H1 (cell line): ENCODE data around the gene UNC79. TPM values are rescaled to one million over a fixed set of nuclear protein-coding genes. Genes with fewer than 3 reads are reported as not detected.

Source experiments
- polyA plus RNA-seq, 7 experiments: library from polyadenylated mRNA; depleted of rRNA in 3 of 7; stranded (reverse) in 5 of 7; unstranded in 2 of 7; fragments of >200 nt in 5 of 7; fragments of 200-250 nt in 2 of 7; gene quantifications; 1 replicate in 5 of 7; 2 replicates in 1 of 7; 4 replicates in 1 of 7; pipeline versions ENCODE4 v1.2.1 to v1.2.3, GENCODE V29; 2011 to 2013; ENCODE audit warnings: missing spikeins in 2 of 7, mixed read lengths in 2 of 7
- total RNA-seq: library from RNA; stranded (reverse); fragmentation: NEBNext Ultra II Directional; extraction: Animal tissue kit (Norgen Biotek cat#: 25700); gene quantifications from 2 replicates; pipeline ENCODE4 v1.2.1, GENCODE V29; 2021
- TF ChIP-seq, protein P1 (sequence below), 3 experiments: IDR thresholded peaks; 1 replicate in 2 of 3; 2 replicates in 1 of 3; pipeline versions ENCODE4 v1.5.1 to v1.6.1; 2011; ENCODE audit warnings: low read length in 3 of 3, mild to moderate bottlenecking in 3 of 3, inconsistent platforms in 2 of 3, low read depth in 1 of 3, moderate library complexity in 1 of 3; ENCODE audit not compliant: insufficient read depth in 1 of 3; ENCODE audit errors: control extremely low read depth in 1 of 3

UNC79 gene
- total and polyA plus RNA-seq, 2 of the 8 experiments (the other 6 are each of a cell fraction or from before 2014, with no cell fraction given) = 1.8 to 2.3 TPM

DNA sequence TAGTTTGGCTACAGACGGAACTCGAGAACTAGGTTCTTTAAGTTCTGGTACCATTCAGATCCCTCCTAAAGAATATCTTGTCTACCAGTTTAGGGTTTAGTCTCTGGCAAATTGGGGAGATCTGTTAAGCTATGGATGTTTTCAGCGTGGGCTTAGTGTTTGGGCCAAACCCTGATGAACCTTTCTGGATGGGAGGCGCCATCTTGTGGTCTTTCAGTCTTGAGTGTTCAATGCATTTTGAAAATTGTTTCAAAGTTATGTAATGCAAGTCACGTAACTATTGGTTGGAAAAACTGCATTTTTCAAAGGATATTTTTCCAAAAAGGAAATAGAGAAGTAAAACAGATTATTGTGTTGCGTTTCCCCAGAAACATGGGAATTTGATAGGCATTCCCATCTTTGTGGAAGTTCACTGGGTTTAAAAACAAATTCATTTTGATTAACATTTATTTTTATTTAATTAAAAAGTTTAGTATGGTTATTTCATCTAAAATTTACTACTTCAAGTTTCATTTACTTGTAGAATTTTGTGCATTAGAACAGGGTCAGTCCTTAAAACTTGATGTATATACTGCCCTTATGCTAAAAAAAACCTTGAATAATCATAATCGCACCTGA lies 188.5 kb downstream of the UNC79 start (continued):
- TF ChIP-seq, protein P1, sequence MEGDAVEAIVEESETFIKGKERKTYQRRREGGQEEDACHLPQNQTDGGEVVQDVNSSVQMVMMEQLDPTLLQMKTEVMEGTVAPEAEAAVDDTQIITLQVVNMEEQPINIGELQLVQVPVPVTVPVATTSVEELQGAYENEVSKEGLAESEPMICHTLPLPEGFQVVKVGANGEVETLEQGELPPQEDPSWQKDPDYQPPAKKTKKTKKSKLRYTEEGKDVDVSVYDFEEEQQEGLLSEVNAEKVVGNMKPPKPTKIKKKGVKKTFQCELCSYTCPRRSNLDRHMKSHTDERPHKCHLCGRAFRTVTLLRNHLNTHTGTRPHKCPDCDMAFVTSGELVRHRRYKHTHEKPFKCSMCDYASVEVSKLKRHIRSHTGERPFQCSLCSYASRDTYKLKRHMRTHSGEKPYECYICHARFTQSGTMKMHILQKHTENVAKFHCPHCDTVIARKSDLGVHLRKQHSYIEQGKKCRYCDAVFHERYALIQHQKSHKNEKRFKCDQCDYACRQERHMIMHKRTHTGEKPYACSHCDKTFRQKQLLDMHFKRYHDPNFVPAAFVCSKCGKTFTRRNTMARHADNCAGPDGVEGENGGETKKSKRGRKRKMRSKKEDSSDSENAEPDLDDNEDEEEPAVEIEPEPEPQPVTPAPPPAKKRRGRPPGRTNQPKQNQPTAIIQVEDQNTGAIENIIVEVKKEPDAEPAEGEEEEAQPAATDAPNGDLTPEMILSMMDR (IDR thresholded peaks at IDR 0.05; ENCODE audit: control extremely low read depth in 1 of 3, insufficient read depth in 1 of 3, low read depth in 1 of 3, low read length in 3 of 3) = peak; percentile 28 to 65 (median 58)
